B cell (primary cell): Measurements from ENCODE around the gene DENND10. TPM values are rescaled to one million over a fixed set of nuclear protein-coding genes. Genes with fewer than 3 reads are reported as not detected.

ENCODE experiments used
- ATAC-seq: fragments of 200-7000 bp; cut with Tn5 transposase; one replicate; pipeline ENCODE4 v1.10.0; 2021; ENCODE audit warnings: low read depth, mild to moderate bottlenecking, moderate number of reproducible peaks, moderate library complexity
- CTCF ChIA-PET: fragments of 350-600 bp; sonication (Branson Sonifier 250); formaldehyde crosslinking; loops from one replicate; lab custom pipeline; 2021; ENCODE audit warnings: antibody characterized with exemption, inconsistent platforms; lab: Charles Lee
- POLR2A ChIA-PET: fragments of 350-600 bp; sonication (Branson Sonifier 250); formaldehyde crosslinking; loops from one replicate; lab custom pipeline; 2021; ENCODE audit warnings: antibody characterized with exemption; lab: Charles Lee
- DNase-seq: peaks from one replicate; pipeline ENCODE4 v3.0.0; 2013
- H2AFZ ChIP-seq: 2 replicates; pipeline ENCODE4 v1.6.1; 2012; ENCODE audit warnings: mild to moderate bottlenecking, low read depth, low read length; ENCODE audit not compliant: insufficient read depth, poor library complexity, severe bottlenecking
- H3K27ac ChIP-seq, 2 donors: 1 replicate in 1 of 2; 2 replicates in 1 of 2; pipeline ENCODE4 v1.5.1; 2012 to 2013; ENCODE audit warnings: low read length in 2 of 2, mild to moderate bottlenecking in 2 of 2, moderate library complexity in 1 of 2
- H3K27me3 ChIP-seq, 4 experiments: fragments of 200-600 bp in 1 of 4; sonication (generic) in 1 of 4; replicated peaks in 1 of 4; 1 replicate in 2 of 4; 2 replicates in 2 of 4; pipeline versions ENCODE4 v1.6.1 to v1.7.0; 2013 to 2016; ENCODE audit warnings: low read length in 3 of 4, mild to moderate bottlenecking in 2 of 4, mixed read lengths in 1 of 4, moderate library complexity in 1 of 4; ENCODE audit not compliant: insufficient read depth in 4 of 4, control insufficient read depth in 3 of 4; ENCODE audit errors: control extremely low read depth in 1 of 4
- H3K36me3 ChIP-seq, 2 experiments: replicated peaks in 1 of 2; 1 replicate in 1 of 2; 2 replicates in 1 of 2; pipeline versions ENCODE4 v1.6.1 to v1.7.1; 2013; ENCODE audit warnings: low read length in 1 of 2; ENCODE audit not compliant: insufficient read depth in 2 of 2, control insufficient read depth in 1 of 2; ENCODE audit errors: control extremely low read depth in 1 of 2, extremely low read depth in 1 of 2
- H3K4me1 ChIP-seq, 2 donors: fragments of 200-600 bp in 1 of 2; sonication (generic) in 1 of 2; 1 replicate in 1 of 2; 2 replicates in 1 of 2; pipeline versions ENCODE4 v1.5.1 to v1.6.1; 2013 to 2017; ENCODE audit warnings: low read length in 2 of 2; ENCODE audit not compliant: control insufficient read depth in 2 of 2, insufficient read depth in 2 of 2
- H3K4me2 ChIP-seq: replicated peaks from 2 replicates; pipeline ENCODE3; 2012; ENCODE audit warnings: mild to moderate bottlenecking, low read depth, low read length; ENCODE audit not compliant: poor library complexity, severe bottlenecking
- H3K4me3 ChIP-seq, 5 experiments: fragments of 200-600 bp in 1 of 5; sonication (generic) in 1 of 5; 1 replicate in 3 of 5; 2 replicates in 2 of 5; pipeline versions ENCODE4 v1.5.1 to v1.7.0; 2011 to 2016; ENCODE audit warnings: low read length in 4 of 5, mild to moderate bottlenecking in 4 of 5, low read depth in 2 of 5, control low read depth in 1 of 5, moderate library complexity in 1 of 5; ENCODE audit not compliant: insufficient read depth in 1 of 5; ENCODE audit errors: control extremely low read depth in 1 of 5, extremely low read depth in 1 of 5
- H3K79me2 ChIP-seq: fragments of 200-600 bp; sonication (generic); one replicate; pipeline ENCODE4 v1.6.0; 2016; ENCODE audit warnings: low read length; ENCODE audit not compliant: control insufficient read depth, insufficient read depth
- H3K9ac ChIP-seq: fragments of 200-600 bp; sonication (generic); 2 replicates; pipeline ENCODE4 v1.6.1; 2017; ENCODE audit warnings: mild to moderate bottlenecking, low read length, moderate library complexity
- H3K9me3 ChIP-seq, 3 donors: one replicate each; pipeline versions ENCODE4 v1.6.1 to v1.7.1; 2013; ENCODE audit warnings: low read length in 2 of 3; ENCODE audit not compliant: control insufficient read depth in 2 of 3, insufficient read depth in 1 of 3; ENCODE audit errors: control extremely low read depth in 1 of 3
- H4K20me1 ChIP-seq: 2 replicates; pipeline ENCODE4 v1.6.0; 2012; ENCODE audit warnings: mild to moderate bottlenecking, low read length; ENCODE audit not compliant: insufficient read depth, control insufficient read depth, poor library complexity, severe bottlenecking
- H3K27ac Mint-ChIP-seq: one replicate; pipeline ENCODE4 v1.8.0; 2021; ENCODE audit warnings: mixed read lengths
- H3K27me3 Mint-ChIP-seq: one replicate; pipeline ENCODE4 v1.8.0; 2021; ENCODE audit warnings: mixed read lengths
- H3K4me1 Mint-ChIP-seq: one replicate; pipeline ENCODE4 v1.8.0; 2021; ENCODE audit warnings: mixed read lengths
- H3K4me3 Mint-ChIP-seq: one replicate; pipeline ENCODE4 v1.8.0; 2021; ENCODE audit warnings: mixed read lengths
- H3K9me3 Mint-ChIP-seq: one replicate; pipeline ENCODE4 v1.8.0; 2022; ENCODE audit warnings: mixed read lengths; ENCODE audit not compliant: insufficient read depth
- CTCF ChIP-seq: fragments of 200-600 bp; IDR thresholded peaks from one replicate; pipeline ENCODE4 v1.8.0; 2022; ENCODE audit warnings: antibody characterized with exemption, mild to moderate bottlenecking
- EZH2 ChIP-seq: IDR thresholded peaks from 2 replicates; pipeline ENCODE4 v1.6.1; 2012; ENCODE audit warnings: borderline replicate concordance, low read depth, mild to moderate bottlenecking, moderate library complexity, low read length; ENCODE audit not compliant: insufficient read depth, poor library complexity, severe bottlenecking
- WGBS: methylation state at CpG from one replicate; pipeline ENCODE4 v1.1.5; 2013; ENCODE audit warnings: missing lambda C conversion rate; ENCODE audit not compliant: insufficient coverage; 5-methylcytosine and 5-hydroxymethylcytosine counted together
- intact Hi-C: fragments of 100-400 bp; cut with micrococcal nuclease; formaldehyde crosslinking; loops from one replicate; pipeline ENCODE4 v1.10.0; 2022
- polyA minus RNA-seq: library from RNA; depleted of rRNA, polyadenylated mRNA; stranded (reverse); fragments of >200 nt; gene quantifications from 2 replicates; pipeline ENCODE4 v1.2.3, GENCODE V29; 2012
- polyA plus RNA-seq: library from polyadenylated mRNA; depleted of rRNA; stranded (reverse); fragments of >200 nt; gene quantifications from 2 replicates; pipeline ENCODE4 v1.2.3, GENCODE V29; 2012
- total RNA-seq, 2 donors: library from RNA; stranded (reverse); fragments of 120-200 nt in 1 of 2; gene quantifications; 1 replicate in 1 of 2; 2 replicates in 1 of 2; pipeline versions ENCODE4 v1.2.3 to v1.2.4, GENCODE V29; 2013 to 2022

The DENND10 gene
- total RNA-seq (24.4 and 30.0 TPM in 2 replicates), polyA plus RNA-seq (15.4 and 16.6 TPM in 2 replicates), polyA minus RNA-seq (8.6 and 9.7 TPM in 2 replicates)
- total RNA-seq (2013) = 16.9 TPM

GRCh38 chr10:119103903-119104653 is at the start of gene DENND10:
TSS of gene DENND10 (plus strand) at chr10:119104113. CDS start at chr10:119104143, 30 bp downstream.
- Mint-ChIP-seq H3K27ac (peak within 1 kb of the TSS; percentile 71), H3K27me3 (no peaks in the 10 kb centered on the region), H3K4me3 (peak within 1 kb of the TSS; percentile 84), H3K9me3 (no peaks in the 10 kb centered on the region), H3K4me1 (peaks cover 10% of the 10 kb centered on the region)
- WGBS = under 1% methylated on average over 88 of the region's 91 CpGs
- ATAC-seq = peak; percentile 89
- peaks cover 6 to 12% of the 10 kb centered on the region in 2 donors for H3K4me1 ChIP-seq
- TF ChIP-seq EZH2 (no peak), CTCF (no peak)
- H4K20me1 ChIP-seq = peaks cover 8% of the 10 kb centered on the region
- ChIA-PET CTCF (interaction anchor here (1.0 to 1.8 kb wide), 3 partner anchors 14 to 103 kb away, joined by 3 to 5 read pairs (median 3); partner anchors contain the start of gene GRK5), POLR2A (interaction anchor here (0.6 to 2.6 kb wide), 5 partner anchors 13 to 374 kb away, joined by 3 to 10 read pairs (median 4); partner anchors contain the start of gene EIF3A)
- H3K9me3 ChIP-seq = no peaks in the 10 kb centered on the region
- peak within 1 kb of the TSS; percentile 73 for H3K9ac ChIP-seq
- peak within 1 kb of the TSS; percentile 2 to 4 for H3K27ac ChIP-seq
- intact Hi-C loops = loop anchor here (1.0 to 5.0 kb wide), 6 partner anchors 24 to 769 kb away; partner anchors contain the start of genes BAG3, EIF3A, MCMBP and PRDX3
- peak within 1 kb of the TSS; percentile 80 for H2AFZ ChIP-seq
- peak; percentile 86 for DNase-seq
- peaks cover 0 to 1% of the 10 kb centered on the region in 2 experiments for H3K36me3 ChIP-seq
- H3K27me3 ChIP-seq = no peaks in the 10 kb centered on the region
- peaks cover 7% of the 10 kb centered on the region for H3K79me2 ChIP-seq
- peak within 1 kb of the TSS; percentile 38 to 77 (median 68) for H3K4me3 ChIP-seq
- H3K4me2 ChIP-seq = peak within 1 kb of the TSS; percentile 91

- intact Hi-C loops = no loop called here
- DNase-seq = no peak
- Histone ChIP-seq H2AFZ (no peak overlapping the region), H4K20me1 (peaks cover 68% of the 10 kb centered on the region), H3K4me1 (no peaks in the 10 kb centered on the region), H3K27me3 (no peaks in the 10 kb centered on the region), H3K79me2 (peaks cover 45% of the 10 kb centered on the region), H3K4me3 (no peak overlapping the region), H3K9me3 (no peaks in the 10 kb centered on the region), H3K36me3 (peaks cover 20 to 94% of the 10 kb centered on the region in 2 experiments), H3K27ac (no peak overlapping the region), H3K4me2 (no peak overlapping the region), H3K9ac (no peak overlapping the region)
- Mint-ChIP-seq H3K9me3 (no peaks in the 10 kb centered on the region), H3K27me3 (no peaks in the 10 kb centered on the region), H3K4me1 (peaks cover 2% of the 10 kb centered on the region), H3K4me3 (no peak overlapping the region), H3K27ac (no peak overlapping the region)
- ATAC-seq = no peak
- TF ChIP-seq EZH2 (no peak), CTCF (no peak)
- ChIA-PET POLR2A (no interaction called here), CTCF (no interaction called here)
- no CpG with 5 or more reads among the region's 1 CpG for WGBS
Measured at GRCh38 chr10:119055472-119055871, 48.4 kb upstream of the DENND10 start.
